HK-2 (cell line): ENCODE measurements around the gene STK32B.

Experiments
- DNase-seq: peaks from one replicate; pipeline ENCODE4 v3.0.0-alpha.2; 2018; ENCODE audit not compliant: unreplicated experiment

STK32B gene

GRCh38 chr4:5361968-5362367 lies 310.7 kb downstream of the STK32B start:
- DNase-seq = no peak

- DNase-seq = no peak
Observed at GRCh38 chr4:5364406-5364805, 313.1 kb downstream of the STK32B start.

GRCh38 chr4:5365071-5366008 lies 314.1 kb downstream of the STK32B start:
- DNase-seq = peak; percentile 71

GRCh38 chr4:5366009-5366386 lies 314.7 kb downstream of the STK32B start:
- DNase-seq = no peak

GRCh38 chr4:5366421-5366820 lies 315.1 kb downstream of the STK32B start:
- DNase-seq = no peak

GRCh38 chr4:5368426-5368825 lies 317.1 kb downstream of the STK32B start:
- no peak for DNase-seq

- no peak for DNase-seq
Observed at GRCh38 chr4:5370286-5370685, 319.0 kb downstream of the STK32B start.

- no peak for DNase-seq
Observed at GRCh38 chr4:5371415-5372190, 320.3 kb downstream of the STK32B start.

- DNase-seq = no peak
Observed at GRCh38 chr4:5372198-5372597, 320.9 kb downstream of the STK32B start.

- DNase-seq = no peak
Observed at GRCh38 chr4:5373327-5373726, 322.0 kb downstream of the STK32B start.

GRCh38 chr4:5374592-5374991 lies 323.3 kb downstream of the STK32B start:
- no peak for DNase-seq

- DNase-seq = no peak
Observed at GRCh38 chr4:5374994-5375393, 323.7 kb downstream of the STK32B start.

GRCh38 chr4:5376015-5376414 lies 324.7 kb downstream of the STK32B start:
- DNase-seq = no peak

- no peak for DNase-seq
Observed at GRCh38 chr4:5378002-5378401, 326.7 kb downstream of the STK32B start.

GRCh38 chr4:5379895-5380294 lies 328.6 kb downstream of the STK32B start:
- DNase-seq = no peak

GRCh38 chr4:5381961-5382441 lies 330.7 kb downstream of the STK32B start:
- no peak for DNase-seq

- DNase-seq = no peak
Observed at GRCh38 chr4:5383191-5383980, 332.1 kb downstream of the STK32B start.

- no peak for DNase-seq
Observed at GRCh38 chr4:5385741-5386311, 334.5 kb downstream of the STK32B start.

- no peak for DNase-seq
Observed at GRCh38 chr4:5386921-5387320, 335.6 kb downstream of the STK32B start.

- no peak for DNase-seq
Observed at GRCh38 chr4:5387457-5387856, 336.2 kb downstream of the STK32B start.

GRCh38 chr4:5389756-5390310 lies 338.6 kb downstream of the STK32B start:
- DNase-seq = no peak
